ENCODE data around the gene ABCA2.

ABCA2 gene

GRCh38 chr9:137038916-137039315, 10.9 kb upstream of the ABCA2 start:
- TF ChIP-seq ZNF384 (IDR thresholded peaks at IDR 0.05) (no peak), HDGF (IDR thresholded peaks at IDR 0.05; ENCODE audit: borderline replicate concordance) (no peak), TARDBP (IDR thresholded peaks at IDR 0.05) (no peak), SP1 (IDR thresholded peaks at IDR 0.05) (no peak), CTBP1 (IDR thresholded peaks at IDR 0.05; ENCODE audit: borderline replicate concordance) (no peak), ARNT (IDR thresholded peaks at IDR 0.05) (no peak), PKNOX1 (IDR thresholded peaks at IDR 0.05) (no peak), L3MBTL2 (conservative IDR thresholded peaks at IDR 0.05) (no peak), BHLHE40 (IDR thresholded peaks at IDR 0.05; ENCODE audit: borderline replicate concordance) (no peak), FOXK2 (IDR thresholded peaks at IDR 0.05) (no peak), ELF4 (IDR thresholded peaks at IDR 0.05) (no peak), SUZ12 (IDR thresholded peaks at IDR 0.05) (no peak), NFRKB (IDR thresholded peaks at IDR 0.05) (no peak), FOXA1 (IDR thresholded peaks at IDR 0.05) (no peak), FOXM1 (IDR thresholded peaks at IDR 0.05; ENCODE audit: borderline replicate concordance) (no peak), LEF1 (IDR thresholded peaks at IDR 0.05; ENCODE audit: borderline replicate concordance) (no peak)
- POLR2A ChIA-PET, result no interaction called here
- no peak for DNase-seq (ENCODE audit: extremely low spot score)
- CTCF ChIA-PET, result no interaction called here

- POLR2A ChIA-PET, result interaction anchor here (3.0 kb wide), 1 partner anchor 88 kb away, joined by 14 read pairs; no protein-coding TSS in a partner anchor
- DNase-seq (ENCODE audit: extremely low spot score), result no peak
- TF ChIP-seq ARNT (IDR thresholded peaks at IDR 0.05), result no peak
- no peak for TF ChIP-seq SP1 (IDR thresholded peaks at IDR 0.05)
- no peak for TF ChIP-seq ELF4 (IDR thresholded peaks at IDR 0.05)
- no peak for TF ChIP-seq FOXA1 (IDR thresholded peaks at IDR 0.05)
- TF ChIP-seq SUZ12 (IDR thresholded peaks at IDR 0.05), result no peak
- TF ChIP-seq ZNF384 (IDR thresholded peaks at IDR 0.05), result no peak
- no peak for TF ChIP-seq LEF1 (IDR thresholded peaks at IDR 0.05; ENCODE audit: borderline replicate concordance)
- no peak for TF ChIP-seq L3MBTL2 (conservative IDR thresholded peaks at IDR 0.05)
- TF ChIP-seq FOXM1 (IDR thresholded peaks at IDR 0.05; ENCODE audit: borderline replicate concordance), result no peak
- TF ChIP-seq NFRKB (IDR thresholded peaks at IDR 0.05), result no peak
- TF ChIP-seq HDGF (IDR thresholded peaks at IDR 0.05; ENCODE audit: borderline replicate concordance), result no peak
- no peak for TF ChIP-seq TARDBP (IDR thresholded peaks at IDR 0.05)
- TF ChIP-seq BHLHE40 (IDR thresholded peaks at IDR 0.05; ENCODE audit: borderline replicate concordance), result no peak
- no peak for TF ChIP-seq PKNOX1 (IDR thresholded peaks at IDR 0.05)
- CTCF ChIA-PET, result interaction anchor here (0.6 to 1.6 kb wide), 2 partner anchors 28 to 89 kb away, joined by 3 to 7 read pairs; no protein-coding TSS in a partner anchor
Observed at GRCh38 chr9:137037483-137037882, 9.4 kb upstream of the ABCA2 start.

GRCh38 chr9:137037035-137037434, 9.0 kb upstream of the ABCA2 start:
- ChIA-PET CTCF (interaction anchor here (0.6 to 1.6 kb wide), 2 partner anchors 28 to 89 kb away, joined by 3 to 7 read pairs; no protein-coding TSS in a partner anchor), POLR2A (interaction anchor here (0.6 to 3.0 kb wide), 2 partner anchors 83 to 88 kb away, joined by 3 to 14 read pairs; no protein-coding TSS in a partner anchor)
- TF ChIP-seq LEF1 (IDR thresholded peaks at IDR 0.05; ENCODE audit: borderline replicate concordance) (no peak), FOXM1 (IDR thresholded peaks at IDR 0.05; ENCODE audit: borderline replicate concordance) (no peak), FOXA1 (IDR thresholded peaks at IDR 0.05) (no peak)
- DNase-seq (ENCODE audit: extremely low spot score), result no peak

GRCh38 chr9:137035937-137036336, 7.9 kb upstream of the ABCA2 start:
- POLR2A ChIA-PET, result interaction anchor here (3.0 kb wide), 1 partner anchor 87 kb away, joined by 14 read pairs; no protein-coding TSS in a partner anchor
- CTCF ChIA-PET, result interaction anchor here (0.5 to 2.5 kb wide), 11 partner anchors 8 to 181 kb away, joined by 3 to 45 read pairs (median 4); partner anchors contain the start of gene NPDC1
- TF ChIP-seq TARDBP (IDR thresholded peaks at IDR 0.05) (no peak), SP1 (IDR thresholded peaks at IDR 0.05) (no peak), PKNOX1 (IDR thresholded peaks at IDR 0.05) (no peak), HDGF (IDR thresholded peaks at IDR 0.05; ENCODE audit: borderline replicate concordance) (no peak), ZNF384 (IDR thresholded peaks at IDR 0.05) (no peak), LEF1 (IDR thresholded peaks at IDR 0.05; ENCODE audit: borderline replicate concordance) (no peak), NFRKB (IDR thresholded peaks at IDR 0.05) (no peak), L3MBTL2 (conservative IDR thresholded peaks at IDR 0.05) (no peak), SUZ12 (IDR thresholded peaks at IDR 0.05) (no peak), FOXK2 (IDR thresholded peaks at IDR 0.05) (no peak), BHLHE40 (IDR thresholded peaks at IDR 0.05; ENCODE audit: borderline replicate concordance) (no peak), FOXM1 (IDR thresholded peaks at IDR 0.05; ENCODE audit: borderline replicate concordance) (no peak), CTBP1 (IDR thresholded peaks at IDR 0.05; ENCODE audit: borderline replicate concordance) (no peak), ELF4 (IDR thresholded peaks at IDR 0.05) (no peak), ARNT (IDR thresholded peaks at IDR 0.05) (no peak)
- DNase-seq (ENCODE audit: extremely low spot score), result no peak

GRCh38 chr9:137035507-137035834, 7.4 kb upstream of the ABCA2 start:
- CTCF ChIA-PET, result interaction anchor here (0.5 to 2.5 kb wide), 17 partner anchors 9 to 249 kb away, joined by 3 to 45 read pairs (median 4); partner anchors contain the start of genes AJM1 and NPDC1
- POLR2A ChIA-PET, result interaction anchor here (0.9 to 3.0 kb wide), 4 partner anchors 42 to 138 kb away, joined by 3 to 14 read pairs (median 3); partner anchors contain the start of gene MAN1B1
- DNase-seq (ENCODE audit: extremely low spot score), result no peak
- TF ChIP-seq CTBP1 (IDR thresholded peaks at IDR 0.05; ENCODE audit: borderline replicate concordance) (no peak), FOXA1 (IDR thresholded peaks at IDR 0.05) (no peak), SP1 (IDR thresholded peaks at IDR 0.05) (no peak), NFRKB (IDR thresholded peaks at IDR 0.05) (no peak), PKNOX1 (IDR thresholded peaks at IDR 0.05) (no peak), BHLHE40 (IDR thresholded peaks at IDR 0.05; ENCODE audit: borderline replicate concordance) (no peak), FOXM1 (IDR thresholded peaks at IDR 0.05; ENCODE audit: borderline replicate concordance) (no peak), LEF1 (IDR thresholded peaks at IDR 0.05; ENCODE audit: borderline replicate concordance) (no peak)
